ENCODE measurements around the gene AQP12B. TPM values are rescaled to one million over a fixed set of nuclear protein-coding genes. Genes with fewer than 3 reads are reported as not detected.

Gene AQP12B
- total and polyA plus RNA-seq, 10 of the 15 experiments (the other 5 are each of a cell fraction or from before 2014, with no cell fraction given), result not detected

- FAIRE-seq, result no peak
- ChIA-PET POLR2A (no interaction called here), RAD21 (ENCODE audit: unreplicated experiment) (no interaction called here), CTCF (no interaction called here), SMC1A (ENCODE audit: uncharacterized antibody, unreplicated experiment) (no interaction called here)
- 51% methylated on average over 11 of the region's 11 CpGs for WGBS (ENCODE audit: insufficient coverage, insufficient replicate concordance, low lambda C conversion rate, missing lambda C conversion rate)
- Histone ChIP-seq H3K9me3 (replicated peaks; ENCODE audit: control insufficient read depth, insufficient read depth, low read length) (peaks cover 2% of the 10 kb centered on the region; the same call in 1 of the 3 replicates), H3K4me2 (ENCODE audit: control insufficient read depth, insufficient read depth) (no peak overlapping the region), H3K4me1 (ENCODE audit: control insufficient read depth, insufficient read depth, low read length) (peaks cover under 1% of the 10 kb centered on the region; the same call in 1 of the 2 replicates), H3K9ac (ENCODE audit: control insufficient read depth, insufficient read depth, low read length) (no peak overlapping the region), H3K4me3 (no peak overlapping the region), H4K20me1 (ENCODE audit: control insufficient read depth, insufficient read depth) (no peaks in the 10 kb centered on the region), H2AFZ (ENCODE audit: control insufficient read depth, low read depth, low read length) (no peak overlapping the region), H3K27me3 (replicated peaks in 1 of 2; ENCODE audit: control insufficient read depth in 2 of 2, insufficient read depth in 2 of 2, low read length in 1 of 2) (no peaks in the 10 kb centered on the region), H3K36me3 (ENCODE audit: control insufficient read depth in 2 of 2, insufficient read depth in 2 of 2, low read length in 1 of 2) (no peaks in the 10 kb centered on the region), H3K27ac (ENCODE audit: control insufficient read depth, insufficient read depth) (no peak overlapping the region), H3K79me2 (ENCODE audit: control insufficient read depth, insufficient read depth, low read length) (no peaks in the 10 kb centered on the region)
- in situ Hi-C loops (cut with MboI), result no loop called here
- no peak for ATAC-seq
- DNase-seq (ENCODE audit: low read depth, low spot score), result no peak
- intact Hi-C loops (cut with micrococcal nuclease; ENCODE audit: unreplicated experiment), result no loop called here
- no TSS peak for BruUV-seq (replicated peaks)
- TF ChIP-seq NFYB (IDR thresholded peaks at IDR 0.05; ENCODE audit: insufficient read depth, low read depth, low read length) (no peak), ASH2L (IDR thresholded peaks at IDR 0.05; ENCODE audit: borderline replicate concordance, low read depth) (no peak), ZZZ3 (IDR thresholded peaks at IDR 0.05; ENCODE audit: control insufficient read depth, insufficient read length, low read depth) (no peak), ATF7 (IDR thresholded peaks at IDR 0.05; ENCODE audit: low read depth) (no peak)
These were observed 51.0 kb downstream of the AQP12B start for GRCh38 chr2:240631548-240632305.

GRCh38 chr2:240630771-240631547, 51.7 kb downstream of the AQP12B start:
- Histone ChIP-seq H4K20me1 (ENCODE audit: control insufficient read depth, insufficient read depth) (no peaks in the 10 kb centered on the region), H2AFZ (ENCODE audit: control insufficient read depth, low read depth, low read length) (no peak overlapping the region), H3K9me3 (replicated peaks; ENCODE audit: control insufficient read depth, insufficient read depth, low read length) (peaks cover 2% of the 10 kb centered on the region; the same call in 1 of the 3 replicates), H3K36me3 (ENCODE audit: control insufficient read depth in 2 of 2, insufficient read depth in 2 of 2, low read length in 1 of 2) (no peaks in the 10 kb centered on the region), H3K79me2 (ENCODE audit: control insufficient read depth, insufficient read depth, low read length) (no peaks in the 10 kb centered on the region), H3K27me3 (replicated peaks in 1 of 2; ENCODE audit: control insufficient read depth in 2 of 2, insufficient read depth in 2 of 2, low read length in 1 of 2) (no peaks in the 10 kb centered on the region), H3K4me3 (no peak overlapping the region), H3K27ac (ENCODE audit: control insufficient read depth, insufficient read depth) (no peak overlapping the region), H3K4me1 (ENCODE audit: control insufficient read depth, insufficient read depth, low read length) (peaks cover 5% of the 10 kb centered on the region), H3K4me2 (ENCODE audit: control insufficient read depth, insufficient read depth) (no peak overlapping the region), H3K9ac (ENCODE audit: control insufficient read depth, insufficient read depth, low read length) (no peak overlapping the region)
- FAIRE-seq, result no peak
- BruUV-seq (replicated peaks), result no TSS peak
- RAD21 ChIA-PET (ENCODE audit: unreplicated experiment), result no interaction called here
- TF ChIP-seq RAD51 (IDR thresholded peaks at IDR 0.05) (no peak), RUNX3 (IDR thresholded peaks at IDR 0.05; ENCODE audit: low read length) (no peak), POLR2AphosphoS5 (IDR thresholded peaks at IDR 0.05; ENCODE audit: low read length) (no peak)
- DNase-seq (ENCODE audit: low read depth, low spot score), result no peak
- CTCF ChIA-PET, result no interaction called here
- POLR2A ChIA-PET, result no interaction called here
- ATAC-seq, result no peak
- SMC1A ChIA-PET (ENCODE audit: uncharacterized antibody, unreplicated experiment), result no interaction called here
- 61% methylated on average over 21 of the region's 21 CpGs for WGBS (ENCODE audit: insufficient coverage, insufficient replicate concordance, low lambda C conversion rate, missing lambda C conversion rate)
- in situ Hi-C loops (cut with MboI) (no loop called here), intact Hi-C loops (cut with micrococcal nuclease; ENCODE audit: unreplicated experiment) (no loop called here)
